Activated CD8-positive, alpha-beta memory T cell treated with anti-CD3 and anti-CD28 coated beads for 36 hours (primary cell): ENCODE results near the gene APOOL. TPM values are rescaled to one million over a fixed set of nuclear protein-coding genes. Genes with fewer than 3 reads are reported as not detected.
"Not testable (repeated sequence)": the region's sequence is repeated elsewhere in the genome, so short reads cannot be mapped to it uniquely, and the experiment has no call there.

Experiments
- CTCF ChIA-PET: fragments of 350-600 bp; sonication (Branson Sonifier 250); formaldehyde crosslinking; loops from one replicate; lab custom pipeline; 2021; ENCODE audit warnings: antibody characterized with exemption; lab: Charles Lee
- POLR2A ChIA-PET: fragments of 350-600 bp; sonication (Branson Sonifier 250); formaldehyde crosslinking; loops from one replicate; lab custom pipeline; 2021; ENCODE audit warnings: antibody characterized with exemption; lab: Charles Lee
- total RNA-seq, 2 experiments: library from RNA; stranded (reverse); gene quantifications; one replicate each; pipeline ENCODE4 v1.2.3, GENCODE V29; 2021

Gene APOOL
- total RNA-seq, 2 experiments from 2014 or later: 20.2 to 22.4 TPM

DNA sequence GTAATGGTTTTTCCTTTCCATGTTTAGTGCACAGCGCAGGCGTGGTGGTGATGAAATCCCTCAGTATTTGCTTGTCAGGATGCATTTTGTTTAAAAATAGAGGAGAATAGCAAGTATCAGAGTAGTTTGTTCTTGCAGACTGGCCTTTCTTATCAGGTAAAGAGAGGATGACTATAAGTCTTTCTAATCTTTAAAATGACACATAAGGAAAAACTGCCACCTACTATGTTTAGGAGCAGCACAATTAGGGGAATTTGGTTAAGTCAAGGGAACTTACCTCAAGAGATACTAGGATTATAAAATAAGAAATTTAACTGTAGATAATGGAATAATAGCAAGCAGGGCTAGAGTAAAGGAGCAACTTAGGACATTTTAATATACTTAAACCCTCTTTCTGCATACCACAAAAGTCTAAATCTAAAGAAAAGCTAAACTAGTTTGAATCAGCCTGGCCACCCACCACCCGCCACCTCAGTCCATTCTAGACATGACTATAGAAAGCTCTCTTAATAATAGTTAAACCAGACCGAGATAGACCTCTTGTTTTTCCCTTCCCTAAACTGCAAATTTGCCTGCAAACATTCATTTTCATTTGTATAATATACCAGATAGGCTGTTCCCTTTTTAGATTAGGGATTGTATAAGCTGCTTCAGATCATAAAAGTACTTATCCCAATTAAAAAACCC is 62.0 kb downstream of the APOOL start:
- CTCF ChIA-PET: no interaction called here
- POLR2A ChIA-PET: no interaction called here

DNA sequence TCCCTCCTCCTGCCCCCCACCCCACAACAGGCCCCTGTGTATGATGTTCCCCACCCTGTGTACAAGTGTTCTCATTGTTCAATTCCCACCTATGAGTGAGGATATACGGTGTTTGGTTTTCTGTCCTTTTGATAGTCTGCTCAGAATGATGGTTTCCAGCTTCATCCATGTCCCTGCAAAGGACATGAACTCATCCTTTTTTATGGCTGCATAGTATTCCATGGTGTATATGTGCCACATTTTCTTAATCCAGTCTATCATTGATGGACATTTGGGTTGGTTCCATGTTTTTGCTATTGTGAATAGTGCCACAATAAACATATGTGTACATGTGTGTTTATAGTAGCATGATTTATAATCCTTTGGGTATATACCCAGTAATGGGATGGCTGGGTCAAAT is 73.6 kb downstream of the APOOL start:
- POLR2A ChIA-PET, CTCF ChIA-PET: not testable (repeated sequence)

DNA sequence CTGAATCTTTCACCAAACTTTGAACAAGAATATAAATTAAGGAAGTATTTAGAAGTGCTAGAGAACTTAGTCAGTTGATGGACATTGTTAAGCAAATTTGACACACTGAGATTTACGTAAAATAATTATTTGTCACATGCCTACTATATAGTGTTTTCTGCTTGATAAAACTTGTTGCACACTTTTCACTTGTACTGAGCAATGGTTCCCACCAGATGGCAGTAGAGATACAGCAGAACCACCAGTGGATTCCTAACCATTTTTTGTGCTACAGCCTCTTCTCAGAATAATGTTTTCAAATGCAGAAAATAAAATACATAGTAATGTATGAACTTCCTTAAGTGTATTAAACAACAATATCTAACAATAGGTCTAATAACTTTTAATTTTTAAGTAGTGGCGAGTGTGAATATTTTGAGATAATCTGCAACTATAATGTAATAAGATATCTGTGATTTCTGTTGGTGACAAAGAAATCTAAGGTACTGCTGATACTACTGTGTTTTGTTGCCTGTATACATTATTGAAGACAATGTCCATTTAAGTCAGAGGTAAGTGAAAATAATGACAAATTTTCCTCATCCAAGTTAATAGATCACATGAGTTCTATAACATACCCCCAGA is 81.2 kb downstream of the APOOL start:
- ChIA-PET POLR2A (no interaction called here), CTCF (interaction anchor here (0.8 kb wide), 1 partner anchor 9 kb away, joined by 3 read pairs; no protein-coding TSS in a partner anchor)

DNA sequence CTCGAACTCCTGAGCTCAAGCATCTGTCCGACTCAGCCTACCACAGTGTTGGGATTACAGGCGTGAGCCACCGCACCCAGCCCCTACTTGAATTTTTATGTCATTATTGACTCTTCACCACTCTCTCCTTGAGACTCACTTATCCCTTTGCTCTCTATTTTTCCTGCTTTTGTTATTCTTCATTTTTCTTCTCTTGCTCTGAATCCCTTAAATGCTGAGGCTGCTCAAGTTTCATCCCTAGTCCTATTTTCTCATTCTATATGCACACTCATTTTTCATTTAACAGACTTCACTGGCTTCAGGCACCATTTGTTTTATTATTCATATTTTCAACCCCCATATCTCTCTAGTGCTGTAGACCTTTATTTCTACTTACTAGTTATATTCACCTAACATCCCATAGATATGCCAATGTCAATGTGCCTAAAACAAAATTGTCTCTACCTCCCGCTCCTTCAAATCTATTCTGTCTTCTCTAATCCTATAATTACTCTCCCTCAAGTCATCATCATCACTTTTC is 85.7 kb downstream of the APOOL start:
- CTCF ChIA-PET: no interaction called here
- POLR2A ChIA-PET: no interaction called here

DNA sequence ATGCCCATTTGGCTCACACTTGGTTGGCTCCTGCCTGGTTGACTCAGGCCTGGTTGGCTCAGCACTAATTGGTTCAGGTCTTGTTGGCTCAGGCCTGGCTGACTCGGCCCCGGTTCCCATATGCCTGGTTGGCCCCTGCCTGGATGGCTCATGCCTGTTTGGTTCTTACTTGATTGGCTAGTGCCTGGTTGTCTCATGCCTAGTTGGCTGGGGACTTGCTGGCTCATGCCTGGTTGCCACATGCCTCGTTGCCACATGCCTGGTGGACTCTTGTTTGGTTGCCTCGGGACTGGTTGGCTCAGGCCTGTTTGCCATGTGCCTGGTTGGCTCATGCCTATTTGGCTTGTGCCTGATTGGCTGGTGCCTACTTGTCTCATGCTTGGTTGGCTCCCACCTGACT is 103.7 kb downstream of the APOOL start:
- CTCF ChIA-PET: no interaction called here

DNA sequence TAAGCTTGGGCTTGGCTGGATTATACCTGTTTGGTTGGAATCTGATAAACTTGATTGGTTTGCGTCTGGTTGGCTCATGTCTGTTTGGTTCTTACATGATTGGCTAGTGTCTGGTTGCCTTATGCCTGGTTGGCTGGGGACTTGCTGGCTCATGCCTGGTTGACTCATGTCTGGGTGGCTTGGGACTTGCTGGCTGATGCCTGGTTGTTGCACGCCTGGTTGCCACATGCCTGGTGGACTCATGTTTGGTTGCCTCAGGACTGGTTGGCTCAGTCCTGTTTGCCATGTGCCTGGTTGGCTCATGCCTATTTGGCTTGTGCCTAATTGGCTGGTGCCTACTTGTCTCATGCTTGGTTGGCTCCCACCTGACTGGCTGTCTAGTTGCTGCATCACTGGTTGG is 104.5 kb downstream of the APOOL start:
- POLR2A ChIA-PET: no interaction called here
- CTCF ChIA-PET: no interaction called here

More for the DNA sequence above, 103.7 kb downstream of the APOOL start:
- POLR2A ChIA-PET: no interaction called here

DNA sequence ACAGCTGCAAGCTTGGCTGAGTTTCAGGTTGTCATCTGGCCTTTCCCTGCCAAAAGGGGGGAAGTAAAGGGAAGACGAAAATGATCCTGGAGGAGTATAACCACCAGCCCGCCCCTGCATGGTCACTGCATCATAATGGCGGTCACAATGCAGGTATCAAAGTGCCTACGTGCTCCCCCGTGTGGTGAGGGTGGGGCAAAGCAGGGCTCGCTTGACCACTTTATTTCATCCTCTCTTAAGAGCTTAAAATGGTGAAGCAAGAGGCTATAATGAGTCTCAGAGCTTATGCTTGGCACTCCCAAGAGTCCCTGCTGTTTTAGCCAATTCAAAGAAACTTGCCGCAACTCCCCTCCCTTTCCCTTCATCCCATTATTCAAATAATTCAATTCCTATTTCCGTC is 105.6 kb downstream of the APOOL start:
- ChIA-PET CTCF (no interaction called here), POLR2A (no interaction called here)

DNA sequence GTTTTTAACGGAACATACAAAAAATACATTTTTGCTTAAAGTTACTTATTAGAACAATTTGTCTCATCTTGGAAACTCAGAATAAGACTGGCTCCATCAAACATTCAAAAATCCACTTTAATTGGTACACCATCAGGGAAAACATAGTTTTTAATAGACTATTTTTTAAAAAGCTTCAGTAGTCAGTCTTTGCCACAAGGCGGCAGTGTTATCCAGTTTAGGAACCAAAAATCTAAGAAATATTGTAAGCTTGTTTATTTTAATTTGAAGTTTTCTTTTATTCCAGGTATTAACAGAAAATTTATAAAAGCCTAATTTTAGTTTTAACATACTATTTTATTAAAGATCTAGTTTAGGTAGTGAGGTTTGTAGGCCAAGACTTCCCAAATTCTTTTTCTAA is 107.7 kb downstream of the APOOL start:
- ChIA-PET POLR2A (no interaction called here), CTCF (no interaction called here)

DNA sequence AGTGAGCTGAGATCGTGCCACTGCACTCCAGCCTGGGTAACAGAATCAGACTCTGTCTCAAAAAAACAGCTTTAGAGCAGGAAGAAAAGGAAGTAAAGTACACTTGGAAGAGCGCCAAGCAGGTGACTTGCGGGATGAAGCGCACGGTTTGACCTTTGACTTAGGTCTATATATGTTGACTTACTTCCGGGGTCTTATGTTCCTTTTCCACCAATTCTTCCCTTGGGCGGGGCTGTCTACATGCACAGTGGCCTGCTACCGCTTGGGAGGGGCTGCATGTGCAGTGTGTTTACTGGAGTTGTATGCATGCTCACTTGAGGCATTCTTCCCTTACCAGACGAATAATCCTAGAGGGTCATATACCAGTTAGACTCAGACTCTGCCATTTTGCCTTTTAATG is 108.6 kb downstream of the APOOL start:
- CTCF ChIA-PET: no interaction called here
- POLR2A ChIA-PET: no interaction called here

DNA sequence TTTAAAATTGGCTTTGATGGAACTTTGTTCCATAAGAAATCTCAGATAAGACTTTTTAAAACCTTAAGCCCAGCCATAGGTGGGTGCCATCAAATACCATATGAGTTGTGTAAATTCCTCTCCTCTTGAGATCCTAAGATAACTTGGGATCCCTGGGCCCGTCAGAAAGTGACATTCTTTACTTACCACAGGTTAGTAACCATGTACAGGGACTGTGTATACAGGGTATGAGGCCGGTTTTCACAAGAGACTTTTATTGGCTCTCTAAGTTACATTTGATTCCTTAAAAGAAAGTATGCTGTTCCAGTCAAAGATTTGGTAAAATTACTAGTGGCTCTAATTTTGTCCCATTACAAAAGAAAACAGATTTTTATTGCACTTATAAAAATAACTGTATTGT is 110.1 kb downstream of the APOOL start:
- CTCF ChIA-PET: no interaction called here
- POLR2A ChIA-PET: no interaction called here

DNA sequence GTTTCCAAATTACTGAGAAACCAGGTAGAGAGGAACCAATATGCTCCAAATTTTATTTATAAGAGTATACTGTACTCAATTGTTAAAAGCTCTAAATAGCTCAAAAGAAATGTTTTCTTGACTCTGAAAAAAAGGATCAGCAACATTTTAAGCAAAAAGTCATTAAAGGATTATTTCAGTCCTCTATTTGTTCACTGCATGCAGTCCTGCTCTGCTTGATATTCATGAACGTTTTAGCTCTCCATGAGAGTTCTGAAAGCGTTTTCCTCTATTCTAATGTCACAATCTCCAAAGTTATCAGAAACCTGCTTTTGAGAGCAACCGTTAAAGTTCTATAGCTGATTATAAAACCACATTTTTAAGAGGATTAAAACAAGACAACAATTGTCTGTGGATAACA is 110.5 kb downstream of the APOOL start:
- ChIA-PET POLR2A (no interaction called here), CTCF (no interaction called here)

DNA sequence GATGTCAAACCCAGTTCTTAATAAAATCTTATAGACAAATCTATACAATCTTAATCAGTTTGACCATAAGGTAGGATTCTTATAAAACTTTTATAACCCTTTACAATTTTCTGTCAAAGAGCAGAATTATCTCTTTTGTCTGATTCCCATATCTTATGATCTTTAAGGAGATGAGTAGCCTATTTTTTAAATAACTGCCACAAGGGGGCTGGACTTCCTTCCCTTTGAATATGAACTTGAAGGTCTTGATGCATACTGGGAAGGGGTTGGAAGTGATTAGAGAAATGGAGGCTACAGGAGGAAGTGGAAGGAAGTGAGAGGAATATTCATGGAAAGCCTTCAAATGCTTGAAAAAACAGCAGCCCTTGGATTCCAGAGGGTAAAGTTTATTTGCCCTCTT is 111.1 kb downstream of the APOOL start:
- ChIA-PET CTCF (no interaction called here), POLR2A (no interaction called here)

DNA sequence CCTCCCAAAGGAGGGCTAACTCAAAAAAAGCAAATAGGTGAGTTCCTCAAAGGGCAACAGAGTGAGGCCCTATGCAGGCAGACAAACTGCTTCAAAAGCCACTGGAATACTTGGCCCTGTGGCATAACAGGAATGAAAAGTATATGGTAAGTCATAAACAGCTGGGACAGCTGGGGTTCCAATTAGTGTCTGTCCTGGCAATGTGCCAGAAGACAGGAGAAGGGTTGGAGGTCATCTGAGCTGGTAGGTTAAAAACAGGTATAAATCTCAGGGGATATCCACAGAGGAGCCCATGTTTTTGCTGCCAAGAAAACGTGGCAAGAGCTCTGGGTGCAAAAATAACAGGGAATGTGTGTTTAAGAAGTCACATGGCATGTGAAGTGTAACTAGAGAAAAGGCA is 111.6 kb downstream of the APOOL start:
- CTCF ChIA-PET: no interaction called here
- POLR2A ChIA-PET: no interaction called here

DNA sequence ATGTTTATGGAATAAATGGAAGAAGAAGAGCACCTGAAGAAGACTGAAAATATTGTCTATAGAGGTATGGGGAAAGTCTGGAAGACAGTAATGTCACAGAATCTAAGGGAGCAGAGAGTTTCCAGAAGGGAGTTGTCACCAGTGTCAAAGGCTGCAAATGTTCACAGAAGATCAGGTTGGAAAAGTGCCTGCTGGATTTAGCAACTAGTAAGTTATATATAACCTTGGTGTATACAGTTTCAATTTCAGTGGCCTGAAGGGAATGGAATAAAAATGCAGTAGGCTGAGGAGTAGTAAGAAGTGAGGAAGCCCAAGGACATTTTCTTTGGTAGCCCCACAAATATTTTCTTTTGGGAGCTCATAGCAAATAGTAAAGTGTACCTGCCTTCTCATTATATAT is 132.7 kb downstream of the APOOL start:
- ChIA-PET POLR2A (no interaction called here), CTCF (no interaction called here)

DNA sequence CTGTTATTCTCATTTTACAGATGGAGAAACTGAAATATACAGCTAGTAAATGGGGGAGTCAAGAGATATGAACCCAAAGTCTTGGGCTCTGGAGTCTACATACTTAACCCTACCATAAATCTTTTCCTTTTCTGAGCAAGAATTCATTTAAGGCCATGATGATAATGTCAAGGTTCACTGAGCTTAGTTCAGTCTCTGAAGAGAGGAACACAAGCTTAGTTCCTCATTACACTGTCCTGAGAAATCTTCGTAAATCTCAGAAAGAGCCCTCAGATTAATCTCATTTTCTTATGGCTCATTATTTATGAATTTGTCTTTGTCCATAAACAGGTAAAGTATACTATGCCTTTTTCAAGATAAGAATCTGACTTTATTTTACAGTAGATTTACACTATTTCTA is 135.7 kb downstream of the APOOL start:
- ChIA-PET CTCF (no interaction called here), POLR2A (no interaction called here)

DNA sequence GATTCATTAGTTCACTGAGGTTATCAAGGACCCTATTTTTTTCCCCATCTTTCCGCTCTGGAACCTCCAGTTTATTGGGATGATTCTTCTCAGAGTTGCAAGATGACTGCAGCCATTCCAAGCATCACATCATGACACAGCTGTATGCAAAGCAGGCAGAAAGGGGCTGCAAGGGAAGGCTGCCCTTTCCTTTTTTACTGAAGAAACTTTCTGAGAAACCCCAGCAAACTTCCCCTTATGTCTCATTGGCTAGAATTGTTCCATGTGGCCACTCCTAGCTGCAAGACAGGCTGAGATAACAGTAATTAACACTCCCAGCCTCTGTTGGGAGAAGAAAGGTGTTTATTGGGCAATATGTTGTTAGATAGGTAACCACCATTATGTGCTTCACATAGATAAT is 137.3 kb downstream of the APOOL start:
- CTCF ChIA-PET: no interaction called here
- POLR2A ChIA-PET: no interaction called here

Other genes starting within 250 kb of the APOOL start
- gene SATL1, start 239.9 kb downstream of the APOOL start, total RNA-seq: not detected
- under 1 TPM; 0.13 to 0.23 TPM for gene ZNF711, start 240.1 kb downstream of the APOOL start, total RNA-seq